ENCODE data around the gene TNS3.
"Not testable (repeated sequence)": the region's sequence is repeated elsewhere in the genome, so short reads cannot be mapped to it uniquely, and the experiment has no call there.

Gene TNS3

DNA sequence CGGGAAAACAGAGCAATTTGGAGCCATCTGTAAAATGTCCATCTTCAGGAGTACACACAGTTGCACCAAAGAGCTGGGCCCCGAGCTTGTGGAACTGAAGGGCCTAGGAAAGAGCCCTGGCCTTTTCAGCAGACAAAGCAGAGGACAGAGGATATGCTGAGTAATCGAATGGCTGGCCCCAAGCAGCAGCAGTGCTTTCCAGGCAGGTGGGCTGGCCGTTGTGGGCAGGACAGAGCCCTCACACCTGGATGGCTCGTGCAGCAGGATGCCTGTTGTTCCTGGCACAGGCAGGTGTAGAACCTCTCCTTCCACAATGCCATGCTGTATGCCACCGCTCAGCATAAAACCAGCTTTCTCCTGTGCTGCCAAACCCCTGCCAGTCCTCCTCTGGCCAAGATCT is 32.5 kb upstream of the TNS3 start:
- H3K9me3 ChIP-seq (ENCODE audit: severe bottlenecking) = no peaks in the 10 kb centered on the region
- H3K27ac ChIP-seq = no peak overlapping the region
- no peaks in the 10 kb centered on the region for H3K36me3 ChIP-seq
- TF ChIP-seq CTCF (IDR thresholded peaks at IDR 0.05; ENCODE audit: low read depth, low read length) = no peak
- H3K4me3 ChIP-seq (ENCODE audit: low read depth, low read length) = no peak overlapping the region
- no peaks in the 10 kb centered on the region for H3K27me3 ChIP-seq (ENCODE audit: insufficient read depth, low read depth, severe bottlenecking)
- DNase-seq = no peak

- Histone ChIP-seq H3K9me3 (ENCODE audit: severe bottlenecking) (no peaks in the 10 kb centered on the region), H3K27ac (no peak overlapping the region), H3K36me3 (no peaks in the 10 kb centered on the region), H3K4me3 (ENCODE audit: low read depth, low read length) (no peak overlapping the region), H3K27me3 (ENCODE audit: insufficient read depth, low read depth, severe bottlenecking) (no peaks in the 10 kb centered on the region)
- DNase-seq = no peak
- no peak for TF ChIP-seq CTCF (IDR thresholded peaks at IDR 0.05; ENCODE audit: low read depth, low read length)
Observed at GRCh38 chr7:47611045-47611511, 29.2 kb upstream of the TNS3 start.

GRCh38 chr7:47610506-47611044 is 28.7 kb upstream of the TNS3 start:
- H3K27ac ChIP-seq = no peak overlapping the region
- TF ChIP-seq CTCF (IDR thresholded peaks at IDR 0.05; ENCODE audit: low read depth, low read length) = no peak

DNA sequence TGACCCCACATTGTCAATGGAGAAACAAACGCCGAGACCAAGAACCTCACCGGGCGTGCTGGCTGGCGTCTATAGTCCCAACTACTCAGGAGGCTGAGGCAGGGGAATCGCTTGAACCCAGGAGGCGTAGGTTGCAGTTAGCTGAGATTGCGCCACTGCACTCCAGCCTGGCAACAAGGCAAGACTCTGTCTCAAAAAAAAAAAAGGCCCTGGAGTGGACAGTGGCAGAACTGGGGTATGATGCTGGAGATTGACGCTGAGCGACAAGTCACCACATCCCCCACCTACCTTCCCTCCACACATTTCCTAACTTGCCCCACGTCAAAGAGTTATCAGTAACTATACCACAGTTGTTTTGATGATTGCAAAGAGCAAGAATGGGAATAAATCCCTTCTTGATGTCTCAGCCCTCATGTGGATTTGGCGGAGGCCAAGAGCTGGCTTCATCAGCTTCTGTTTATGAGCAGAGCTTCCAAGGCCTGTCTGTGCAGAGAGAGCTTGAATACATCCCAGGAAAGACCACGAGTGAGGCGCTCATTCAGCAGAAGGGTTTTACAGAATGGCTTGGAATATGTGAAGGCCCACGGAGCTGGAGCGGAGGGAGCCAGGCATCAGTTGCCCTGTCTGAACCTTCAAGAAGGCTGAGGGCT is 28.0 kb upstream of the TNS3 start:
- no peaks in the 10 kb centered on the region for H3K36me3 ChIP-seq
- no peaks in the 10 kb centered on the region for H3K9me3 ChIP-seq (ENCODE audit: severe bottlenecking)
- H3K27ac ChIP-seq = no peak overlapping the region
- H3K4me3 ChIP-seq (ENCODE audit: low read depth, low read length) = no peak overlapping the region
- no peak for DNase-seq
- TF ChIP-seq CTCF (IDR thresholded peaks at IDR 0.05; ENCODE audit: low read depth, low read length) = no peak
- H3K27me3 ChIP-seq (ENCODE audit: insufficient read depth, low read depth, severe bottlenecking) = no peaks in the 10 kb centered on the region

More at GRCh38 chr7:47610506-47611044, 28.7 kb upstream of the TNS3 start:
- Histone ChIP-seq H3K4me3 (ENCODE audit: low read depth, low read length) (no peak overlapping the region), H3K9me3 (ENCODE audit: severe bottlenecking) (no peaks in the 10 kb centered on the region), H3K36me3 (no peaks in the 10 kb centered on the region), H3K27me3 (ENCODE audit: insufficient read depth, low read depth, severe bottlenecking) (no peaks in the 10 kb centered on the region)
- DNase-seq = no peak

- H3K27me3 ChIP-seq (ENCODE audit: insufficient read depth, low read depth, severe bottlenecking); H3K9me3 ChIP-seq (ENCODE audit: severe bottlenecking); H3K27ac ChIP-seq; H3K36me3 ChIP-seq; H3K4me3 ChIP-seq (ENCODE audit: low read depth, low read length); DNase-seq: not testable (repeated sequence)
Observed at GRCh38 chr7:47606593-47607046, 24.7 kb upstream of the TNS3 start.

GRCh38 chr7:47605816-47606575 is 24.1 kb upstream of the TNS3 start:
- Histone ChIP-seq H3K27ac (no peak overlapping the region), H3K4me3 (ENCODE audit: low read depth, low read length) (no peak overlapping the region), H3K9me3 (ENCODE audit: severe bottlenecking) (no peaks in the 10 kb centered on the region), H3K36me3 (no peaks in the 10 kb centered on the region), H3K27me3 (ENCODE audit: insufficient read depth, low read depth, severe bottlenecking) (no peaks in the 10 kb centered on the region)
- DNase-seq = no peak
- TF ChIP-seq CTCF (IDR thresholded peaks at IDR 0.05; ENCODE audit: low read depth, low read length) = no peak
